ENCODE results near the gene EED. TPM values are rescaled to one million over a fixed set of nuclear protein-coding genes. Genes with fewer than 3 reads are reported as not detected.

Gene EED
- total and polyA plus RNA-seq, 11 donors, result 4.9 to 13.5 (median 11.4) TPM

DNA sequence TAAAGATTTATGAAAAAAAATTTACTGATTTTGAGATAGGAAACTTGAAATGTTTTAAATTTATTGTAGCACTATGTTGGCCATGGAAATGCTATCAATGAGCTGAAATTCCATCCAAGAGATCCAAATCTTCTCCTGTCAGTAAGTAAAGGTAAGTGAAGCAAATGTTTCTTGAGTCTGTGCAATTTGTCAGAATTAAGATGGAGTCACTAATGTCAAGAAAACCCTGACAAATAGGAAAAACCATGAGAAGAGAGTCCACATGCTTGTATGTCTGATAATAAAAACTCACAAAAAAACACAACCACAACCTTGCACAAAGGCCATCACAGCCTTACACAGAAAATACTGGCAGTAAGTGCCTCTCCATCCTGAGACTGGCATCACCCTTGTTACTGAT lies 12.9 kb downstream of the EED start:
- no peak for DNase-seq
- Histone ChIP-seq H3K36me3 (peaks cover 0 to 80% (median 58%) of the 10 kb centered on the region in 9 donors), H3K27ac (no peak overlapping the region), H3K9me3 (no peaks in the 10 kb centered on the region), H3K4me3 (no peak overlapping the region), H3K27me3 (no peaks in the 10 kb centered on the region), H3K4me1 (no peaks in the 10 kb centered on the region)
- intact Hi-C loops (cut with DNase I), result no loop called here
- no peak for TF ChIP-seq POLR2A (IDR thresholded peaks at IDR 0.05)
- TF ChIP-seq, protein P1, sequence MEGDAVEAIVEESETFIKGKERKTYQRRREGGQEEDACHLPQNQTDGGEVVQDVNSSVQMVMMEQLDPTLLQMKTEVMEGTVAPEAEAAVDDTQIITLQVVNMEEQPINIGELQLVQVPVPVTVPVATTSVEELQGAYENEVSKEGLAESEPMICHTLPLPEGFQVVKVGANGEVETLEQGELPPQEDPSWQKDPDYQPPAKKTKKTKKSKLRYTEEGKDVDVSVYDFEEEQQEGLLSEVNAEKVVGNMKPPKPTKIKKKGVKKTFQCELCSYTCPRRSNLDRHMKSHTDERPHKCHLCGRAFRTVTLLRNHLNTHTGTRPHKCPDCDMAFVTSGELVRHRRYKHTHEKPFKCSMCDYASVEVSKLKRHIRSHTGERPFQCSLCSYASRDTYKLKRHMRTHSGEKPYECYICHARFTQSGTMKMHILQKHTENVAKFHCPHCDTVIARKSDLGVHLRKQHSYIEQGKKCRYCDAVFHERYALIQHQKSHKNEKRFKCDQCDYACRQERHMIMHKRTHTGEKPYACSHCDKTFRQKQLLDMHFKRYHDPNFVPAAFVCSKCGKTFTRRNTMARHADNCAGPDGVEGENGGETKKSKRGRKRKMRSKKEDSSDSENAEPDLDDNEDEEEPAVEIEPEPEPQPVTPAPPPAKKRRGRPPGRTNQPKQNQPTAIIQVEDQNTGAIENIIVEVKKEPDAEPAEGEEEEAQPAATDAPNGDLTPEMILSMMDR (IDR thresholded peaks at IDR 0.05), result no peak
- no peak for ATAC-seq

DNA sequence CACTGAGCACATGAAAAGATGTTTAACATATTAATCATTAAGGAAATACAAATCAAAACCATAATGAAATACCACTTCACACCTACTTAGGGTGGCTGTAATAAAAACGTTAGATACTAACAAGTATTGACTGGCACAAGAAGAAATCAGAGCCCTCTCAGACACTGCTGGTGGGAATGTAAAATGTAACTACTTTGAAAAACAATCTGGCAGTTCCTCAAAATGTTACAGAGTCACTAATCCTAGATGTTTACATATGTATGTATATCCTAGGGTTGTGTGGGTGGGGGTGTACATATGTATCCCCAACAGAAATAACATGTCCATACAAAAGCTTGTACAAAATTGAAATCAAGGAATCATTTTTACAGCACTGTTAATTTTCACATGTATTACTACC lies 15.2 kb downstream of the EED start:
- Histone ChIP-seq H3K27me3 (no peaks in the 10 kb centered on the region), H3K4me1 (no peaks in the 10 kb centered on the region), H3K36me3 (peaks cover 0 to 94% (median 79%) of the 10 kb centered on the region in 9 donors), H3K4me3 (no peak overlapping the region), H3K9me3 (no peaks in the 10 kb centered on the region), H3K27ac (no peak overlapping the region)
- intact Hi-C loops (cut with DNase I), result no loop called here
- ATAC-seq (no peak), DNase-seq (no peak)
- WGBS, 4 donors, result 30 to 55% (median 47%) methylated on average over 1 of the region's 1 CpG
- no peak for TF ChIP-seq POLR2A (IDR thresholded peaks at IDR 0.05)
- TF ChIP-seq, protein P1 (IDR thresholded peaks at IDR 0.05), result no peak

GRCh38 chr11:86261328-86261727 lies 16.8 kb downstream of the EED start:
- no peak overlapping the region for H3K4me3 ChIP-seq
- no peak for TF ChIP-seq POLR2A (IDR thresholded peaks at IDR 0.05)
- TF ChIP-seq, protein P1 (IDR thresholded peaks at IDR 0.05), result no peak
- no peaks in the 10 kb centered on the region for H3K9me3 ChIP-seq
- peaks cover 0 to 95% (median 83%) of the 10 kb centered on the region in 9 donors for H3K36me3 ChIP-seq
- intact Hi-C loops (cut with DNase I), result no loop called here
- ATAC-seq (no peak), DNase-seq (no peak)
- WGBS, 4 donors, result 90 to 94% (median 91%) methylated on average over 1 to 3 of the region's 3 CpGs
- no peaks in the 10 kb centered on the region for H3K27me3 ChIP-seq
- H3K4me1 ChIP-seq, result no peaks in the 10 kb centered on the region
- no peak overlapping the region for H3K27ac ChIP-seq

- Histone ChIP-seq H3K27ac (no peak overlapping the region), H3K4me3 (no peak overlapping the region), H3K4me1 (no peaks in the 10 kb centered on the region), H3K9me3 (no peaks in the 10 kb centered on the region), H3K36me3 (peaks cover 0 to 91% (median 75%) of the 10 kb centered on the region in 9 donors), H3K27me3 (no peaks in the 10 kb centered on the region)
- 94 to 99% (median 97%) methylated on average over 6 of the region's 6 CpGs for WGBS, 4 donors
- ATAC-seq (no peak), DNase-seq (no peak)
- TF ChIP-seq, protein P1 (IDR thresholded peaks at IDR 0.05), result no peak
- no peak for TF ChIP-seq POLR2A (IDR thresholded peaks at IDR 0.05)
- intact Hi-C loops (cut with DNase I), result no loop called here
Measured at GRCh38 chr11:86262387-86262786, 17.8 kb downstream of the EED start.
